HCT116 (cell line): ENCODE results near the gene GM2A.
A peak's percentile ranks its signal among the peaks of the same experiment; 100 is the strongest.

Source experiments
- CEBPB ChIP-seq: IDR thresholded peaks from 2 replicates; pipeline ENCODE4 v1.6.1; 2012; ENCODE audit warnings: low read depth
- EGR1 ChIP-seq: IDR thresholded peaks from 2 replicates; pipeline ENCODE4 v1.6.1; 2012; ENCODE audit warnings: low read depth
- ELF1 ChIP-seq: IDR thresholded peaks from 2 replicates; pipeline ENCODE4 v1.6.1; 2012; ENCODE audit warnings: low read depth, borderline replicate concordance
- EZH2 ChIP-seq: fragments of 200-600 bp; sonication (generic); IDR thresholded peaks from 2 replicates; pipeline ENCODE4 v1.6.1; 2017; ENCODE audit warnings: antibody characterized with exemption, mixed run types
- EZH2phosphoT487 ChIP-seq: fragments of 200-600 bp; IDR thresholded peaks from 2 replicates; pipeline ENCODE4 v1.6.1; 2018; ENCODE audit warnings: antibody characterized with exemption, borderline replicate concordance
- POLR2A ChIP-seq: IDR thresholded peaks from 2 replicates; pipeline ENCODE4 v1.7.0; 2011; ENCODE audit warnings: borderline replicate concordance; ENCODE audit not compliant: insufficient read depth, insufficient read length; ENCODE audit errors: extremely low read depth
- POLR2AphosphoS5 ChIP-seq: IDR thresholded peaks from 2 replicates; pipeline ENCODE4 v1.6.1; 2011; ENCODE audit warnings: mild to moderate bottlenecking, low read depth, low read length, moderate library complexity
- SIN3A ChIP-seq: IDR thresholded peaks from 2 replicates; pipeline ENCODE4 v1.6.1; 2012; ENCODE audit warnings: low read depth
- SP1 ChIP-seq: IDR thresholded peaks from 2 replicates; pipeline ENCODE4 v1.6.1; 2012; ENCODE audit warnings: low read depth
- SRF ChIP-seq: IDR thresholded peaks from 2 replicates; pipeline ENCODE4 v1.6.1; 2012; ENCODE audit warnings: low read depth
- ZNF274 ChIP-seq: fragments of 200-500 bp; sonication (Bioruptor generic); IDR thresholded peaks from 2 replicates; pipeline ENCODE4 v1.6.1; 2014; ENCODE audit warnings: mild to moderate bottlenecking, low read depth, low read length, inconsistent platforms
- TF ChIP-seq, protein P1 (sequence below), 3 experiments: fragments of 200-600 bp in 1 of 3; sonication (generic) in 1 of 3; IDR thresholded peaks in 2 of 3; conservative IDR thresholded peaks in 1 of 3; 2 replicates each; pipeline ENCODE4 v1.5.1; 2012 to 2017; ENCODE audit warnings: low read depth in 2 of 3, low read length in 2 of 3, antibody characterized with exemption in 1 of 3, borderline replicate concordance in 1 of 3, control low read depth in 1 of 3, mild to moderate bottlenecking in 1 of 3, mixed read lengths in 1 of 3, mixed run types in 1 of 3, moderate library complexity in 1 of 3; ENCODE audit not compliant: insufficient read depth in 1 of 3
- TF ChIP-seq, protein P2 (sequence below): IDR thresholded peaks from 2 replicates; pipeline ENCODE4 v1.6.1; 2012
- TF ChIP-seq, protein P3 (sequence below): IDR thresholded peaks from 2 replicates; pipeline ENCODE4 v1.6.1; 2012

DNA sequence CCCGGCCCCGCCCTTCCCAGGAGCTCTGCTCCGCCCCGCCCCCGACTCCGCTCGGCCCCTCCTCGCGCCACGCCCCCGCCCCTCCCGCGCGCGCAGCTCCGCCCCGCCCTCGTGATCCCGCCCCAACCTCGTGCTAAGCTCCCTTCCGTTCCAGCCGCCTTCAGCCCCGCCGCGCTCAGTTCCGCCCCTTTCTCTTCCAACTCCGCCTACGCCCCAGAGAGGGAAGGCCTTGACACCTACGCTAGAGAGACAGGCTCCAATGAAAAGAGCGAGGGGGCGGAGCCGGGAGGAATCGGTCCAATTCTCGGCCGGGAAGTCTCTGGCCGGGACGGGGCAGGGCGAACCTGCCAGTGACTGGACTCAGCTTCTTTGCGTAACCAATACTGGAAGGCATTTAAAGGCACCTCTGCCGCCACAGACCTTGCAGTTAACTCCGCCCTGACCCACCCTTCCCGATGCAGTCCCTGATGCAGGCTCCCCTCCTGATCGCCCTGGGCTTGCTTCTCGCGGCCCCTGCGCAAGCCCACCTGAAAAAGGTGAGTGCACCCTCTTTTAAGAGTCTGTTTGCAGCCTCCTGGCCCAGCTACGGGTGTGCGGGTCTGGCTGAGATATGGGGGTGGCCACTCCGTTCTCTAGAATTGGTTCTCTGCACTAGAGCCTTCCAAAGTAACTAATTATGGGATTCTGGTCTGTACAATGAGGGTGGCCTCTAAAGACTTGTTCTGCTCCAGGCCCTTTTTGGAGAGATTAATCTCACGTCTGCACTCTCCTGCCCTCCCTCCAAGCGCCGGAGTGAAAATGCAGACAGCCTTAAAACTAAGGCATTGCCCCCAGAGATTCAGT lies at the start of gene GM2A:
- TF ChIP-seq, protein P1, sequence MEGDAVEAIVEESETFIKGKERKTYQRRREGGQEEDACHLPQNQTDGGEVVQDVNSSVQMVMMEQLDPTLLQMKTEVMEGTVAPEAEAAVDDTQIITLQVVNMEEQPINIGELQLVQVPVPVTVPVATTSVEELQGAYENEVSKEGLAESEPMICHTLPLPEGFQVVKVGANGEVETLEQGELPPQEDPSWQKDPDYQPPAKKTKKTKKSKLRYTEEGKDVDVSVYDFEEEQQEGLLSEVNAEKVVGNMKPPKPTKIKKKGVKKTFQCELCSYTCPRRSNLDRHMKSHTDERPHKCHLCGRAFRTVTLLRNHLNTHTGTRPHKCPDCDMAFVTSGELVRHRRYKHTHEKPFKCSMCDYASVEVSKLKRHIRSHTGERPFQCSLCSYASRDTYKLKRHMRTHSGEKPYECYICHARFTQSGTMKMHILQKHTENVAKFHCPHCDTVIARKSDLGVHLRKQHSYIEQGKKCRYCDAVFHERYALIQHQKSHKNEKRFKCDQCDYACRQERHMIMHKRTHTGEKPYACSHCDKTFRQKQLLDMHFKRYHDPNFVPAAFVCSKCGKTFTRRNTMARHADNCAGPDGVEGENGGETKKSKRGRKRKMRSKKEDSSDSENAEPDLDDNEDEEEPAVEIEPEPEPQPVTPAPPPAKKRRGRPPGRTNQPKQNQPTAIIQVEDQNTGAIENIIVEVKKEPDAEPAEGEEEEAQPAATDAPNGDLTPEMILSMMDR (IDR thresholded peaks at IDR 0.05 in 2 of 3, conservative IDR thresholded peaks at IDR 0.05 in 1 of 3; ENCODE audit: borderline replicate concordance in 1 of 3, insufficient read depth in 1 of 3, low read depth in 2 of 3, low read length in 2 of 3): no peak
- TF ChIP-seq ELF1 (no peak; the same call in 1 of the 2 replicates), SRF (no peak), POLR2A (peak; percentile 39), SIN3A (no peak), EZH2 (no peak), SP1 (peak; percentile 87), ZNF274 (no peak), EGR1 (peak; percentile 98), EZH2phosphoT487 (no peak), POLR2AphosphoS5 (peak; percentile 84), CEBPB (peak; percentile 71)
- TF ChIP-seq, protein P2, sequence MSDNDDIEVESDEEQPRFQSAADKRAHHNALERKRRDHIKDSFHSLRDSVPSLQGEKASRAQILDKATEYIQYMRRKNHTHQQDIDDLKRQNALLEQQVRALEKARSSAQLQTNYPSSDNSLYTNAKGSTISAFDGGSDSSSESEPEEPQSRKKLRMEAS: peak; percentile 95
- TF ChIP-seq, protein P3, sequence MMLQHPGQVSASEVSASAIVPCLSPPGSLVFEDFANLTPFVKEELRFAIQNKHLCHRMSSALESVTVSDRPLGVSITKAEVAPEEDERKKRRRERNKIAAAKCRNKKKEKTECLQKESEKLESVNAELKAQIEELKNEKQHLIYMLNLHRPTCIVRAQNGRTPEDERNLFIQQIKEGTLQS: no peak
